K562 (cell line): ENCODE results near the gene SPATA32. TPM values are rescaled to one million over a fixed set of nuclear protein-coding genes. Genes with fewer than 3 reads are reported as not detected.
A peak's percentile ranks its signal among the peaks of the same experiment; 100 is the strongest.

ENCODE experiments used
- ATAC-seq: fragments of 200-7000 bp; cut with Tn5 transposase; 3 replicates; pipeline ENCODE4 v1.9.1; 2020; ENCODE audit warnings: moderate library complexity
- BruUV-seq: library from RNA; stranded (reverse); fragments of 400-500 nt; replicated peaks from 2 replicates; lab custom pipeline; 2021; lab: Mats Ljungman, UMichigan
- CTCF ChIA-PET: fragments of 300-600 bp; formaldehyde crosslinking; extraction: SDS; loops from one replicate; lab custom pipeline; 2021; ENCODE audit warnings: low intra/inter-chr PET ratio; lab: Yijun Ruan, JAX
- POLR2A ChIA-PET: fragments of 300-600, 350-650 bp; sonication (Branson Sonifier 250); formaldehyde crosslinking; extraction: SDS; loops from one replicate; lab custom pipeline; 2021; ENCODE audit warnings: antibody characterized with exemption, inconsistent platforms; lab: Yijun Ruan, JAX
- DNase-seq, 4 experiments: peaks; one replicate each; pipeline versions ENCODE4 v3.0.0 to v3.0.0-alpha.2; 2011 to 2018; ENCODE audit warnings: low spot score in 3 of 4, mixed read lengths in 3 of 4; ENCODE audit errors: extremely low read depth in 1 of 4
- FAIRE-seq: peaks from 2 replicates; lab custom pipeline; 2011; peaks lifted over from hg19 to GRCh38; lab: Jason Lieb, UNC
- H2AFZ ChIP-seq: 2 replicates; pipeline ENCODE4 v1.6.0; 2011; ENCODE audit warnings: low read depth, low read length, control low read depth, inconsistent platforms
- H3K27ac ChIP-seq: fragments of 200-600 bp; 3 replicates; pipeline ENCODE4 v1.8.0; 2011; ENCODE audit warnings: low read depth, mild to moderate bottlenecking, control low read depth, inconsistent platforms, low read length, moderate library complexity, mixed read lengths; ENCODE audit errors: extremely low read depth
- H3K27me3 ChIP-seq, 2 experiments: fragments of 300-600 bp in 1 of 2; 2 replicates in 1 of 2; 3 replicates in 1 of 2; pipeline versions ENCODE4 v1.6.0 to v1.8.0; 2011; ENCODE audit warnings: inconsistent platforms in 2 of 2, low read length in 2 of 2, mild to moderate bottlenecking in 1 of 2, mixed read lengths in 1 of 2, moderate library complexity in 1 of 2; ENCODE audit not compliant: control insufficient read depth in 2 of 2, insufficient read depth in 2 of 2
- H3K36me3 ChIP-seq: fragments of 300-600 bp; 3 replicates; pipeline ENCODE4 v1.8.0; 2011; ENCODE audit warnings: mild to moderate bottlenecking, low read length, inconsistent platforms; ENCODE audit not compliant: control insufficient read depth, insufficient read depth
- H3K4me1 ChIP-seq, 2 experiments: fragments of 200-600 bp in 1 of 2; replicated peaks in 1 of 2; 2 replicates in 1 of 2; 3 replicates in 1 of 2; pipeline versions ENCODE4 v1.5.1 to v1.8.0; 2011; ENCODE audit warnings: inconsistent platforms in 2 of 2, low read length in 2 of 2, mild to moderate bottlenecking in 1 of 2, mixed read lengths in 1 of 2, moderate library complexity in 1 of 2; ENCODE audit not compliant: control insufficient read depth in 2 of 2, insufficient read depth in 2 of 2
- H3K4me2 ChIP-seq: 2 replicates; pipeline ENCODE4 v1.6.1; 2011; ENCODE audit warnings: low read length, control low read depth, inconsistent platforms, mixed read lengths; ENCODE audit not compliant: insufficient read depth
- H3K4me3 ChIP-seq: fragments of 200-600 bp; sonication (generic), shearing (Covaris generic); 2 replicates; pipeline ENCODE4 v1.5.1; 2016; ENCODE audit warnings: control low read depth, inconsistent platforms
- H3K79me2 ChIP-seq: fragments of 200-600 bp; 3 replicates; pipeline ENCODE4 v1.8.0; 2011; ENCODE audit warnings: low read length, inconsistent platforms; ENCODE audit not compliant: control insufficient read depth, insufficient read depth
- H3K9ac ChIP-seq, 2 experiments: 2 replicates each; pipeline versions ENCODE4 v1.6.0 to v1.6.1; 2011; ENCODE audit warnings: low read depth in 2 of 2, low read length in 2 of 2, control low read depth in 1 of 2, inconsistent platforms in 1 of 2, mild to moderate bottlenecking in 1 of 2, mixed read lengths in 1 of 2; ENCODE audit not compliant: insufficient read depth in 1 of 2
- H3K9me1 ChIP-seq: one replicate; pipeline ENCODE4 v1.6.0; 2011; ENCODE audit warnings: inconsistent platforms, mild to moderate bottlenecking, low read length, moderate library complexity; ENCODE audit not compliant: control insufficient read depth, insufficient read depth
- H3K9me3 ChIP-seq: replicated peaks from 2 replicates; pipeline ENCODE4 v1.5.1; 2011; ENCODE audit warnings: low read depth, low read length, inconsistent platforms; ENCODE audit not compliant: control insufficient read depth, insufficient read depth
- H4K20me1 ChIP-seq: replicated peaks from 2 replicates; pipeline ENCODE4 v1.6.1; 2011; ENCODE audit warnings: low read length, inconsistent platforms, mixed read lengths; ENCODE audit not compliant: control insufficient read depth, insufficient read depth
- C11orf30 ChIP-seq: fragments of 450-650 bp; IDR thresholded peaks from 2 replicates; pipeline ENCODE4 v1.6.1; 2016; ENCODE audit warnings: low read depth, mild to moderate bottlenecking
- EGR1 ChIP-seq: fragments of 450-650 bp; conservative IDR thresholded peaks from 2 replicates; pipeline ENCODE4 v1.6.1; 2017; ENCODE audit warnings: mild to moderate bottlenecking
- MAX ChIP-seq: sonication (generic); formaldehyde crosslinking; IDR thresholded peaks from 2 replicates; pipeline ENCODE4 v1.9.0; 2022; ENCODE audit warnings: mild to moderate bottlenecking, missing genetic modification reagents
- WGBS: fragments of 100-300 bp; shearing (Covaris generic); methylation state at CpG from one replicate; pipeline ENCODE4 v1.1.6; 2016; ENCODE audit warnings: low coverage, mixed read lengths; ENCODE audit not compliant: insufficient coverage; ENCODE audit errors: missing lambda C conversion rate; 5-methylcytosine and 5-hydroxymethylcytosine counted together
- in situ Hi-C: fragments of 300-500 bp; cut with MboI; formaldehyde crosslinking; loops from 4 replicates; pipeline ENCODE4 v1.15.0; 2018; ENCODE audit warnings: inconsistent platforms, mixed read lengths
- intact Hi-C: fragments of 100-400 bp; cut with micrococcal nuclease; formaldehyde crosslinking; loops from 2 replicates; pipeline ENCODE4 v1.14.2; 2022
- polyA plus RNA-seq, 8 experiments: library from polyadenylated mRNA; depleted of rRNA in 4 of 8; stranded (reverse) in 5 of 8; unstranded in 3 of 8; fragments of >200 nt; fragmentation: Nextera tagmentation in 2 of 8; fragmentation: Illumina TruSeq in 1 of 8; extraction: Ambion mirVana in 2 of 8; extraction: Trizol in 1 of 8; gene quantifications; 2 replicates each; pipeline versions ENCODE4 v1.2.1 to v1.2.3, GENCODE V29; 2011 to 2014; ENCODE audit warnings: inconsistent platforms in 1 of 8, missing spikeins in 1 of 8
- total RNA-seq, 7 experiments: library from RNA; depleted of rRNA in 6 of 7; stranded (reverse); fragments of >200 nt in 6 of 7; fragmentation: Illumina TruSeq in 2 of 7; extraction: Trizol in 2 of 7; gene quantifications; 2 replicates each; pipeline versions ENCODE4 v1.2.1 to v1.2.3, GENCODE V29; 2011 to 2021; ENCODE audit warnings: low replicate concordance in 1 of 7
- TF ChIP-seq, protein P1 (sequence below): sonication (generic); formaldehyde crosslinking; IDR thresholded peaks from 2 replicates; pipeline ENCODE4 v1.8.1; 2023; ENCODE audit warnings: mild to moderate bottlenecking, missing genetic modification reagents
- TF ChIP-seq, protein P2 (sequence below), 3 experiments: IDR thresholded peaks in 2 of 3; conservative IDR thresholded peaks in 1 of 3; 2 replicates each; pipeline ENCODE4 v1.5.1; 2011 to 2012; ENCODE audit warnings: low read length in 3 of 3, mild to moderate bottlenecking in 3 of 3, control low read depth in 2 of 3, improper control_type of control experiment in 1 of 3, inconsistent platforms in 1 of 3, low read depth in 1 of 3, mixed read lengths in 1 of 3, moderate library complexity in 1 of 3; ENCODE audit not compliant: insufficient read depth in 2 of 3

Gene SPATA32
- total and polyA plus RNA-seq, 9 of the 15 experiments (the other 6 are each of a cell fraction or from before 2014, with no cell fraction given): 0.03 to 0.06 TPM; not detected in 7

DNA sequence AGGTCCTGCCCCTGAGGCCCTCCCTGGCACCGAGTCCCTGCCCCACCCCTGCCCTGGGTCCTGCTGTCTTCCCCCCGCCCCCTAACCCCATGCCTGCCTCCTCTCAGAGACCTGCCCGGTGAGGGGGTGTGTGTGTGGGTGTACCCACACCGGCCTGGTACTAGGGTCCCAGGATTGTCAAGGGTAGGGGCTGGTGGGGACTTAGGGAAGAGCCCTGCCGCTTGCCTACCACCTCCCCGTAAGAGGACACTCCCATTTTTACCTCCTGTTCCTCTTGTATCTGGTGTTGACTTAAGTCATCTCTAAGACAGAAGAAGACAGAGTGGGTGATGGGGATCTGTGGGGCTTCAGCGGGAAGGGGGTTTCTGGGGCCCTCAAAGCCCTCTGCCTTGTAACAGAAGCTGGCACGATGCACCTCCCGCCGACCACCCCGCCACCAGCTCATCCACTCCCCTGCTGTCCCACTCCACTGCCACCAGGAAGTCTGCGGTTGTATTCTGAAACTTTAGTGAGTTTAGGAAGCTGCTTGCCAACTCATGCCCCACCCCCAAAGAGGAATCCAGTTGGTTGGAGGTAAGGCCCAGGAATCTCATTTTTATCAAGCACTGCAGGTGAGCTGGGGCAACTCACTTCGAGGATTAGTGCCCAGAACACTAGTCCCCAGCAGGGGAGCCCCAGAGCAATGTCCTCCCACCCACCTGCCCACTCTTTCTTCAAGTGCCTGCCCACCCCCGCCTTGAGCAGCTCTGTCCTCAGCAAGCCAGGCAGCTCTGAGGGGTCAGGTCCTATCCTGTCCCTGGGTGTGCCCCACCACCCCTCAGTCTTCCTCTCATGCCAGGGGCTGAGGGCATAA is 5.6 kb downstream of the SPATA32 start:
- H3K9ac ChIP-seq: peak overlapping the region in 1 of 2 experiments; percentile 24; a peak in 2 of 4 replicates
- FAIRE-seq: no peak
- POLR2A ChIA-PET: interaction anchor here (0.6 to 2.1 kb wide), 7 partner anchors 9 to 641 kb away, joined by 3 to 5 read pairs (median 4); partner anchors contain the start of gene HEXIM1

More for the DNA sequence above, 5.6 kb downstream of the SPATA32 start:
- Histone ChIP-seq H3K27ac (no peak overlapping the region), H4K20me1 (no peaks in the 10 kb centered on the region), H3K9me3 (no peaks in the 10 kb centered on the region), H3K4me3 (no peak overlapping the region), H3K36me3 (peaks cover 4% of the 10 kb centered on the region; the same call in 1 of the 3 replicates), H3K79me2 (peaks cover 7% of the 10 kb centered on the region; the same call in 2 of the 3 replicates), H3K4me2 (no peak overlapping the region), H3K27me3 (no peaks in the 10 kb centered on the region), H3K9me1 (no peaks in the 10 kb centered on the region), H3K4me1 (peaks cover 35 to 55% of the 10 kb centered on the region in 2 experiments), H2AFZ (no peak overlapping the region)
- BruUV-seq: no TSS peak
- TF ChIP-seq, protein P1, sequence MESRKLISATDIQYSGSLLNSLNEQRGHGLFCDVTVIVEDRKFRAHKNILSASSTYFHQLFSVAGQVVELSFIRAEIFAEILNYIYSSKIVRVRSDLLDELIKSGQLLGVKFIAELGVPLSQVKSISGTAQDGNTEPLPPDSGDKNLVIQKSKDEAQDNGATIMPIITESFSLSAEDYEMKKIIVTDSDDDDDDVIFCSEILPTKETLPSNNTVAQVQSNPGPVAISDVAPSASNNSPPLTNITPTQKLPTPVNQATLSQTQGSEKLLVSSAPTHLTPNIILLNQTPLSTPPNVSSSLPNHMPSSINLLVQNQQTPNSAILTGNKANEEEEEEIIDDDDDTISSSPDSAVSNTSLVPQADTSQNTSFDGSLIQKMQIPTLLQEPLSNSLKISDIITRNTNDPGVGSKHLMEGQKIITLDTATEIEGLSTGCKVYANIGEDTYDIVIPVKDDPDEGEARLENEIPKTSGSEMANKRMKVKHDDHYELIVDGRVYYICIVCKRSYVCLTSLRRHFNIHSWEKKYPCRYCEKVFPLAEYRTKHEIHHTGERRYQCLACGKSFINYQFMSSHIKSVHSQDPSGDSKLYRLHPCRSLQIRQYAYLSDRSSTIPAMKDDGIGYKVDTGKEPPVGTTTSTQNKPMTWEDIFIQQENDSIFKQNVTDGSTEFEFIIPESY: peak; percentile 76
- TF ChIP-seq MAX (CRISPR knock-in tag) (0 out of 2 replicates have a peak, but pooled peaks have one; percentile 21), EGR1 (peak; percentile 83), C11orf30 (no peak)
- TF ChIP-seq, protein P2, sequence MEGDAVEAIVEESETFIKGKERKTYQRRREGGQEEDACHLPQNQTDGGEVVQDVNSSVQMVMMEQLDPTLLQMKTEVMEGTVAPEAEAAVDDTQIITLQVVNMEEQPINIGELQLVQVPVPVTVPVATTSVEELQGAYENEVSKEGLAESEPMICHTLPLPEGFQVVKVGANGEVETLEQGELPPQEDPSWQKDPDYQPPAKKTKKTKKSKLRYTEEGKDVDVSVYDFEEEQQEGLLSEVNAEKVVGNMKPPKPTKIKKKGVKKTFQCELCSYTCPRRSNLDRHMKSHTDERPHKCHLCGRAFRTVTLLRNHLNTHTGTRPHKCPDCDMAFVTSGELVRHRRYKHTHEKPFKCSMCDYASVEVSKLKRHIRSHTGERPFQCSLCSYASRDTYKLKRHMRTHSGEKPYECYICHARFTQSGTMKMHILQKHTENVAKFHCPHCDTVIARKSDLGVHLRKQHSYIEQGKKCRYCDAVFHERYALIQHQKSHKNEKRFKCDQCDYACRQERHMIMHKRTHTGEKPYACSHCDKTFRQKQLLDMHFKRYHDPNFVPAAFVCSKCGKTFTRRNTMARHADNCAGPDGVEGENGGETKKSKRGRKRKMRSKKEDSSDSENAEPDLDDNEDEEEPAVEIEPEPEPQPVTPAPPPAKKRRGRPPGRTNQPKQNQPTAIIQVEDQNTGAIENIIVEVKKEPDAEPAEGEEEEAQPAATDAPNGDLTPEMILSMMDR (IDR thresholded peaks at IDR 0.05 in 2 of 3, conservative IDR thresholded peaks at IDR 0.05 in 1 of 3; ENCODE audit: insufficient read depth in 2 of 3, low read depth in 1 of 3, low read length in 3 of 3): peak in 2 of 3 experiments; percentile 24 to 29; a peak in 2 of 6 replicates
- peak; percentile 16; the same call in 1 of the 3 replicates for ATAC-seq
- CTCF ChIA-PET: no interaction called here
- DNase-seq: peak; percentile 27 to 57 (median 50)
- WGBS: 75% methylated on average over 12 of the region's 14 CpGs
- in situ Hi-C loops (no loop called here), intact Hi-C loops (no loop called here)
